GM12878 (cell line): ENCODE data around the gene MARCHF9. TPM values are rescaled to one million over a fixed set of nuclear protein-coding genes. Genes with fewer than 3 reads are reported as not detected.
A peak's percentile ranks its signal among the peaks of the same experiment; 100 is the strongest.

ENCODE experiments used
- ATAC-seq: fragments of 200-7000 bp; cut with Tn5 transposase; 3 replicates; pipeline ENCODE4 v1.9.1; 2020; ENCODE audit warnings: mild to moderate bottlenecking, moderate library complexity
- BruUV-seq: library from RNA; stranded (reverse); fragments of 400-500 nt; replicated peaks from 2 replicates; lab custom pipeline; 2021; lab: Mats Ljungman, UMichigan
- CTCF ChIA-PET: fragments of 300-600 bp; sonication (Branson Sonifier 250); formaldehyde crosslinking; extraction: SDS; loops from one replicate; lab custom pipeline; 2021; ENCODE audit warnings: inconsistent platforms; lab: Yijun Ruan, JAX
- POLR2A ChIA-PET: fragments of 350-600 bp; formaldehyde crosslinking; extraction: SDS; loops from one replicate; lab custom pipeline; 2021; ENCODE audit warnings: inconsistent platforms; lab: Charles Lee
- RAD21 ChIA-PET: fragments of 300-600 bp; sonication (Branson Sonifier 250); formaldehyde crosslinking; loops from one replicate; lab custom pipeline; 2023; ENCODE audit warnings: antibody characterized with exemption; ENCODE audit not compliant: unreplicated experiment; lab: Charles Lee
- SMC1A ChIA-PET: fragments of 300-600 bp; sonication (Branson Sonifier 250); formaldehyde crosslinking; loops from one replicate; lab custom pipeline; 2023; ENCODE audit not compliant: unreplicated experiment, uncharacterized antibody; lab: Charles Lee
- DNase-seq: peaks from one replicate; pipeline ENCODE4 v3.0.0-alpha.2; 2011; ENCODE audit warnings: low read depth, low spot score
- FAIRE-seq: peaks from 3 replicates; lab custom pipeline; 2011; peaks lifted over from hg19 to GRCh38; lab: Jason Lieb, UNC
- H2AFZ ChIP-seq: 2 replicates; pipeline ENCODE4 v1.6.0; 2011; ENCODE audit warnings: low read depth, low read length, control low read depth; ENCODE audit not compliant: control insufficient read depth
- H3K27ac ChIP-seq: 2 replicates; pipeline ENCODE4 v1.5.1; 2011; ENCODE audit warnings: control low read depth; ENCODE audit not compliant: control insufficient read depth, insufficient read depth
- H3K27me3 ChIP-seq, 2 experiments: replicated peaks in 1 of 2; 2 replicates each; pipeline versions ENCODE4 v1.6.0 to v1.6.1; 2011; ENCODE audit warnings: low read length in 1 of 2; ENCODE audit not compliant: control insufficient read depth in 2 of 2, insufficient read depth in 2 of 2
- H3K36me3 ChIP-seq, 2 experiments: 2 replicates each; pipeline ENCODE4 v1.5.1; 2011; ENCODE audit warnings: low read length in 1 of 2; ENCODE audit not compliant: control insufficient read depth in 2 of 2, insufficient read depth in 2 of 2
- H3K4me1 ChIP-seq: 2 replicates; pipeline ENCODE4 v1.6.1; 2011; ENCODE audit warnings: mild to moderate bottlenecking, low read length, moderate library complexity, mixed read lengths; ENCODE audit not compliant: control insufficient read depth, insufficient read depth
- H3K4me2 ChIP-seq: 2 replicates; pipeline ENCODE4 v1.6.0; 2011; ENCODE audit warnings: control low read depth; ENCODE audit not compliant: control insufficient read depth, insufficient read depth
- H3K4me3 ChIP-seq: fragments of 200-600 bp; sonication (generic); 2 replicates; pipeline ENCODE4 v1.5.1; 2016
- H3K79me2 ChIP-seq: 2 replicates; pipeline ENCODE4 v1.6.0; 2011; ENCODE audit warnings: low read length; ENCODE audit not compliant: control insufficient read depth, insufficient read depth
- H3K9ac ChIP-seq: 2 replicates; pipeline ENCODE4 v1.8.0; 2011; ENCODE audit warnings: low read length, control low read depth, mixed read lengths; ENCODE audit not compliant: control insufficient read depth, insufficient read depth
- H3K9me3 ChIP-seq: replicated peaks from 3 replicates; pipeline ENCODE4 v1.5.1; 2011; ENCODE audit warnings: mild to moderate bottlenecking, low read length; ENCODE audit not compliant: control insufficient read depth, insufficient read depth
- H4K20me1 ChIP-seq: 2 replicates; pipeline ENCODE4 v1.6.0; 2011; ENCODE audit not compliant: control insufficient read depth, insufficient read depth
- ASH2L ChIP-seq: fragments of 300-600, 200-600 bp; sonication (generic); IDR thresholded peaks from 2 replicates; pipeline ENCODE4 v1.6.1; 2017; ENCODE audit warnings: low read depth, mild to moderate bottlenecking, borderline replicate concordance
- BACH1 ChIP-seq: fragments of 450-650 bp; IDR thresholded peaks from 2 replicates; pipeline ENCODE4 v1.6.1; 2017; ENCODE audit warnings: mild to moderate bottlenecking, borderline replicate concordance
- E2F4 ChIP-seq: IDR thresholded peaks from 2 replicates; pipeline ENCODE4 v1.6.1; 2012; ENCODE audit warnings: low read depth, low read length, improper control_type of control experiment
- EGR1 ChIP-seq, 2 experiments: IDR thresholded peaks; 1 replicate in 1 of 2; 2 replicates in 1 of 2; pipeline ENCODE4 v1.6.1; 2011 to 2012; ENCODE audit warnings: low read depth in 2 of 2, low read length in 2 of 2, borderline replicate concordance in 1 of 2, mild to moderate bottlenecking in 1 of 2, moderate library complexity in 1 of 2
- NKRF ChIP-seq: fragments of 450-650 bp; conservative IDR thresholded peaks from 2 replicates; pipeline ENCODE4 v1.6.1; 2017; ENCODE audit warnings: mild to moderate bottlenecking, moderate library complexity
- NR2C1 ChIP-seq: fragments of 450-650 bp; IDR thresholded peaks from 2 replicates; pipeline ENCODE4 v1.6.1; 2017; ENCODE audit warnings: antibody characterized with exemption, mild to moderate bottlenecking, moderate library complexity
- NR2F1 ChIP-seq: fragments of 450-650 bp; conservative IDR thresholded peaks from 2 replicates; pipeline ENCODE4 v1.6.1; 2017; ENCODE audit warnings: mild to moderate bottlenecking
- NRF1 ChIP-seq: conservative IDR thresholded peaks from 2 replicates; pipeline ENCODE4 v1.6.1; 2011; ENCODE audit warnings: mild to moderate bottlenecking, low read depth, low read length, improper control_type of control experiment
- POLR2A ChIP-seq: IDR thresholded peaks from 2 replicates; pipeline ENCODE4 v1.6.1; 2011; ENCODE audit warnings: low read depth, mild to moderate bottlenecking, low read length
- TARDBP ChIP-seq: IDR thresholded peaks from 2 replicates; pipeline ENCODE4 v1.6.1; 2016; ENCODE audit warnings: borderline replicate concordance
- TCF7 ChIP-seq: IDR thresholded peaks from 2 replicates; pipeline ENCODE4 v1.6.1; 2014; ENCODE audit warnings: antibody characterized with exemption, borderline replicate concordance
- ZZZ3 ChIP-seq: IDR thresholded peaks from 2 replicates; pipeline ENCODE4 v1.6.1; 2011; ENCODE audit warnings: low read depth; ENCODE audit not compliant: control insufficient read depth, insufficient read length
- WGBS: methylation state at CpG from one replicate; pipeline ENCODE4 v1.1.6; 2016; ENCODE audit warnings: low lambda C conversion rate; ENCODE audit not compliant: insufficient replicate concordance, insufficient coverage; ENCODE audit errors: missing lambda C conversion rate; 5-methylcytosine and 5-hydroxymethylcytosine counted together
- in situ Hi-C: fragments of 300-500 bp; cut with MboI; formaldehyde crosslinking; loops from 9 replicates; pipeline ENCODE4 v1.14.3; 2018; ENCODE audit warnings: mixed read lengths
- intact Hi-C: fragments of 100-400 bp; cut with micrococcal nuclease; formaldehyde crosslinking; loops from one replicate; pipeline ENCODE4 v1.14.2; 2022; ENCODE audit not compliant: unreplicated experiment
- polyA plus RNA-seq, 11 experiments: library from polyadenylated mRNA; depleted of rRNA in 4 of 11; unstranded in 6 of 11; stranded (reverse) in 5 of 11; fragments of >200 nt; fragmentation: Nextera tagmentation in 4 of 11; fragmentation: Illumina TruSeq in 1 of 11; extraction: Ambion mirVana in 4 of 11; extraction: Trizol in 1 of 11; gene quantifications; 1 replicate in 1 of 11; 2 replicates in 10 of 11; pipeline versions ENCODE4 v1.2.1 to v1.2.3, GENCODE V29; 2011 to 2016; ENCODE audit warnings: inconsistent platforms in 2 of 11, missing spikeins in 2 of 11, low read depth in 1 of 11
- total RNA-seq, 4 experiments: library from RNA; depleted of rRNA in 3 of 4; stranded (reverse); fragments of >200 nt in 3 of 4; fragmentation: Illumina TruSeq in 1 of 4; extraction: Trizol in 1 of 4; gene quantifications; 2 replicates each; pipeline versions ENCODE4 v1.2.1 to v1.2.3, GENCODE V29; 2013 to 2021

Gene MARCHF9
- total and polyA plus RNA-seq, 10 of the 15 experiments (the other 5 are each of a cell fraction or from before 2014, with no cell fraction given) = 2.4 to 29.3 (median 13.0) TPM

- FAIRE-seq (peak; percentile 75), ATAC-seq (no peak), DNase-seq (no peak)
- Histone ChIP-seq H2AFZ (no peak overlapping the region), H3K4me3 (peak overlapping the region; percentile 90; the same call in 1 of the 2 replicates), H3K27me3 (peaks cover 6 to 8% of the 10 kb centered on the region in 2 experiments; a peak in 3 of 4 replicates), H3K36me3 (peaks cover 0 to 4% of the 10 kb centered on the region in 2 experiments; a peak in 2 of 4 replicates), H4K20me1 (no peaks in the 10 kb centered on the region), H3K4me1 (peaks cover 11% of the 10 kb centered on the region), H3K9me3 (no peaks in the 10 kb centered on the region), H3K27ac (0 out of 2 replicates have a peak overlapping the region, but pooled peaks have one; percentile 27), H3K79me2 (no peaks in the 10 kb centered on the region), H3K9ac (no peak overlapping the region), H3K4me2 (peak overlapping the region; percentile 99; the same call in 1 of the 2 replicates)
- RAD21 ChIA-PET = no interaction called here
- 54% methylated on average over 4 of the region's 4 CpGs for WGBS
- BruUV-seq = no TSS peak
- SMC1A ChIA-PET = interaction anchor here (0.7 kb wide), 1 partner anchor 11 kb away, joined by 3 read pairs; no protein-coding TSS in a partner anchor
- in situ Hi-C loops (no loop called here), intact Hi-C loops (no loop called here)
- TF ChIP-seq NRF1 (no peak), NR2C1 (no peak)
- POLR2A ChIA-PET = interaction anchor here (0.8 kb wide), 1 partner anchor 25 kb away, joined by 3 read pairs; no protein-coding TSS in a partner anchor
- CTCF ChIA-PET = interaction anchor here (0.5 to 7.3 kb wide), 4 partner anchors 11 to 19 kb away, joined by 3 to 62 read pairs (median 4); partner anchors contain the start of genes CDK4, MARCHF9 and TSFM
Measured at GRCh38 chr12:57770734-57771133, 15.8 kb downstream of the MARCHF9 start.

GRCh38 chr12:57771236-57771872, 16.5 kb downstream of the MARCHF9 start:
- peak overlapping the region; percentile 99 for H3K4me2 ChIP-seq
- peak overlapping the region; percentile 82 for H3K27ac ChIP-seq
- POLR2A ChIA-PET = interaction anchor here (0.8 to 1.9 kb wide), 6 partner anchors 12 to 127 kb away, joined by 3 to 11 read pairs (median 4); partner anchors contain the start of gene TSFM
- WGBS = under 1% methylated on average over 16 of the region's 16 CpGs
- peak; percentile 89 for FAIRE-seq
- CTCF ChIA-PET = interaction anchor here (1.0 to 7.3 kb wide), 6 partner anchors 10 to 16 kb away, joined by 4 to 62 read pairs (median 7); partner anchors contain the start of genes MARCHF9 and TSFM
- peaks cover 0 to 4% of the 10 kb centered on the region in 2 experiments; a peak in 2 of 4 replicates for H3K36me3 ChIP-seq
- H3K4me1 ChIP-seq = peaks cover 5% of the 10 kb centered on the region
- in situ Hi-C loops (no loop called here), intact Hi-C loops (no loop called here)
- peak overlapping the region; percentile 90 for H3K4me3 ChIP-seq
- H3K79me2 ChIP-seq = no peaks in the 10 kb centered on the region
- BruUV-seq = TSS peak; percentile 81
- H3K9me3 ChIP-seq = no peaks in the 10 kb centered on the region
- RAD21 ChIA-PET = interaction anchor here (1.2 kb wide), 1 partner anchor 15 kb away, joined by 6 read pairs; no protein-coding TSS in a partner anchor
- H3K9ac ChIP-seq = peak overlapping the region; percentile 83
- H3K27me3 ChIP-seq = peaks cover 0 to 2% of the 10 kb centered on the region in 2 experiments; a peak in 1 of 4 replicates
- no peaks in the 10 kb centered on the region for H4K20me1 ChIP-seq
- SMC1A ChIA-PET = interaction anchor here (0.7 to 0.8 kb wide), 2 partner anchors 10 to 15 kb away, joined by 3 to 4 read pairs; no protein-coding TSS in a partner anchor
- DNase-seq = peak; percentile 74
- ATAC-seq = peak; percentile 83
- H2AFZ ChIP-seq = peak overlapping the region; percentile 90
- TF ChIP-seq ASH2L = no peak
- peak; percentile 67 for TF ChIP-seq E2F4
- no peak for TF ChIP-seq POLR2A
- no peak for TF ChIP-seq NKRF
- TF ChIP-seq BACH1 = peak; percentile 2; the same call in 1 of the 2 replicates
- TF ChIP-seq ZZZ3 = no peak
- TF ChIP-seq TCF7 = no peak
- TF ChIP-seq EGR1 (IDR thresholded peaks at IDR 0.05; ENCODE audit: borderline replicate concordance in 1 of 2, low read depth in 2 of 2, low read length in 2 of 2) = peak in 1 of 2 experiments; percentile 48; a peak in 1 of 3 replicates
- TF ChIP-seq NR2F1 = 0 out of 2 replicates have a peak, but pooled peaks have one; percentile 5
- TF ChIP-seq TARDBP = 0 out of 2 replicates have a peak, but pooled peaks have one; percentile 4
